K562 (cell line): ENCODE data around the gene MPST. TPM values are rescaled to one million over a fixed set of nuclear protein-coding genes. Genes with fewer than 3 reads are reported as not detected.

Experiments used
- ATAC-seq: fragments of 200-7000 bp; cut with Tn5 transposase; 3 replicates; pipeline ENCODE4 v1.9.1; 2020; ENCODE audit warnings: moderate library complexity
- BruUV-seq: library from RNA; stranded (reverse); fragments of 400-500 nt; replicated peaks from 2 replicates; lab custom pipeline; 2021; lab: Mats Ljungman, UMichigan
- CTCF ChIA-PET: fragments of 300-600 bp; formaldehyde crosslinking; extraction: SDS; loops from one replicate; lab custom pipeline; 2021; ENCODE audit warnings: low intra/inter-chr PET ratio; lab: Yijun Ruan, JAX
- POLR2A ChIA-PET: fragments of 300-600, 350-650 bp; sonication (Branson Sonifier 250); formaldehyde crosslinking; extraction: SDS; loops from one replicate; lab custom pipeline; 2021; ENCODE audit warnings: antibody characterized with exemption, inconsistent platforms; lab: Yijun Ruan, JAX
- DNase-seq, 4 experiments: peaks; one replicate each; pipeline versions ENCODE4 v3.0.0 to v3.0.0-alpha.2; 2011 to 2018; ENCODE audit warnings: low spot score in 3 of 4, mixed read lengths in 3 of 4; ENCODE audit errors: extremely low read depth in 1 of 4
- FAIRE-seq: peaks from 2 replicates; lab custom pipeline; 2011; peaks lifted over from hg19 to GRCh38; lab: Jason Lieb, UNC
- H2AFZ ChIP-seq: 2 replicates; pipeline ENCODE4 v1.6.0; 2011; ENCODE audit warnings: low read depth, low read length, control low read depth, inconsistent platforms
- H3K27ac ChIP-seq: fragments of 200-600 bp; 3 replicates; pipeline ENCODE4 v1.8.0; 2011; ENCODE audit warnings: low read depth, mild to moderate bottlenecking, control low read depth, inconsistent platforms, low read length, moderate library complexity, mixed read lengths; ENCODE audit errors: extremely low read depth
- H3K27me3 ChIP-seq, 2 experiments: fragments of 300-600 bp in 1 of 2; 2 replicates in 1 of 2; 3 replicates in 1 of 2; pipeline versions ENCODE4 v1.6.0 to v1.8.0; 2011; ENCODE audit warnings: inconsistent platforms in 2 of 2, low read length in 2 of 2, mild to moderate bottlenecking in 1 of 2, mixed read lengths in 1 of 2, moderate library complexity in 1 of 2; ENCODE audit not compliant: control insufficient read depth in 2 of 2, insufficient read depth in 2 of 2
- H3K36me3 ChIP-seq: fragments of 300-600 bp; 3 replicates; pipeline ENCODE4 v1.8.0; 2011; ENCODE audit warnings: mild to moderate bottlenecking, low read length, inconsistent platforms; ENCODE audit not compliant: control insufficient read depth, insufficient read depth
- H3K4me1 ChIP-seq, 2 experiments: fragments of 200-600 bp in 1 of 2; replicated peaks in 1 of 2; 2 replicates in 1 of 2; 3 replicates in 1 of 2; pipeline versions ENCODE4 v1.5.1 to v1.8.0; 2011; ENCODE audit warnings: inconsistent platforms in 2 of 2, low read length in 2 of 2, mild to moderate bottlenecking in 1 of 2, mixed read lengths in 1 of 2, moderate library complexity in 1 of 2; ENCODE audit not compliant: control insufficient read depth in 2 of 2, insufficient read depth in 2 of 2
- H3K4me2 ChIP-seq: 2 replicates; pipeline ENCODE4 v1.6.1; 2011; ENCODE audit warnings: low read length, control low read depth, inconsistent platforms, mixed read lengths; ENCODE audit not compliant: insufficient read depth
- H3K4me3 ChIP-seq: fragments of 200-600 bp; sonication (generic), shearing (Covaris generic); 2 replicates; pipeline ENCODE4 v1.5.1; 2016; ENCODE audit warnings: control low read depth, inconsistent platforms
- H3K79me2 ChIP-seq: fragments of 200-600 bp; 3 replicates; pipeline ENCODE4 v1.8.0; 2011; ENCODE audit warnings: low read length, inconsistent platforms; ENCODE audit not compliant: control insufficient read depth, insufficient read depth
- H3K9ac ChIP-seq, 2 experiments: 2 replicates each; pipeline versions ENCODE4 v1.6.0 to v1.6.1; 2011; ENCODE audit warnings: low read depth in 2 of 2, low read length in 2 of 2, control low read depth in 1 of 2, inconsistent platforms in 1 of 2, mild to moderate bottlenecking in 1 of 2, mixed read lengths in 1 of 2; ENCODE audit not compliant: insufficient read depth in 1 of 2
- H3K9me1 ChIP-seq: one replicate; pipeline ENCODE4 v1.6.0; 2011; ENCODE audit warnings: inconsistent platforms, mild to moderate bottlenecking, low read length, moderate library complexity; ENCODE audit not compliant: control insufficient read depth, insufficient read depth
- H3K9me3 ChIP-seq: replicated peaks from 2 replicates; pipeline ENCODE4 v1.5.1; 2011; ENCODE audit warnings: low read depth, low read length, inconsistent platforms; ENCODE audit not compliant: control insufficient read depth, insufficient read depth
- H4K20me1 ChIP-seq: replicated peaks from 2 replicates; pipeline ENCODE4 v1.6.1; 2011; ENCODE audit warnings: low read length, inconsistent platforms, mixed read lengths; ENCODE audit not compliant: control insufficient read depth, insufficient read depth
- E2F8 ChIP-seq: fragments of 450-650 bp; IDR thresholded peaks from 2 replicates; pipeline ENCODE4 v1.7.1; 2018; ENCODE audit warnings: mild to moderate bottlenecking, low read depth; ENCODE audit not compliant: partially characterized antibody
- FOSL1 ChIP-seq: fragments of 200-800 bp; sonication (Bioruptor generic); conservative IDR thresholded peaks from 2 replicates; pipeline ENCODE4 v1.6.1; 2016; ENCODE audit warnings: missing genetic modification characterization, missing compliant biosample characterization
- HBP1 ChIP-seq: fragments of 450-650 bp; formaldehyde crosslinking; IDR thresholded peaks from 2 replicates; pipeline ENCODE4 v1.4.0; 2022; ENCODE audit warnings: missing genetic modification characterization
- JUND ChIP-seq, 2 experiments: IDR thresholded peaks; 2 replicates in 1 of 2; 3 replicates in 1 of 2; pipeline ENCODE4 v1.6.1; 2011; ENCODE audit warnings: borderline replicate concordance in 2 of 2, low read depth in 2 of 2, low read length in 2 of 2, improper control_type of control experiment in 1 of 2, missing biosample characterization in 1 of 2, missing genetic modification characterization in 1 of 2, missing genetic modification reagents in 1 of 2
- LEF1 ChIP-seq: fragments of 450-650 bp; IDR thresholded peaks from 2 replicates; pipeline ENCODE4 v1.6.1; 2016; ENCODE audit warnings: mild to moderate bottlenecking
- MAFF ChIP-seq: IDR thresholded peaks from 2 replicates; pipeline ENCODE4 v1.6.1; 2012; ENCODE audit warnings: low read length, improper control_type of control experiment
- NR2C1 ChIP-seq, 2 experiments: fragments of 450-650 bp; IDR thresholded peaks; 2 replicates each; pipeline ENCODE4 v1.6.1; 2017; ENCODE audit warnings: mild to moderate bottlenecking in 2 of 2, antibody characterized with exemption in 1 of 2, inconsistent platforms in 1 of 2, missing compliant biosample characterization in 1 of 2, missing genetic modification characterization in 1 of 2
- NUFIP1 ChIP-seq: fragments of 450-650 bp; IDR thresholded peaks from 2 replicates; pipeline ENCODE4 v1.6.1; 2018; ENCODE audit not compliant: partially characterized antibody
- OTX1 ChIP-seq: fragments of 450-650 bp; formaldehyde crosslinking; IDR thresholded peaks from 2 replicates; pipeline ENCODE4 v1.4.0; 2022; ENCODE audit warnings: mild to moderate bottlenecking
- PHF20 ChIP-seq: fragments of 450-650 bp; IDR thresholded peaks from 2 replicates; pipeline ENCODE4 v1.6.1; 2018; ENCODE audit not compliant: partially characterized antibody
- POLR2G ChIP-seq: fragments of 200-400 bp; formaldehyde crosslinking; IDR thresholded peaks from 2 replicates; pipeline ENCODE4 v1.6.1; 2017; ENCODE audit warnings: low read depth, mild to moderate bottlenecking, antibody characterized with exemption, low read length, moderate library complexity
- POLR3A ChIP-seq: IDR thresholded peaks from 2 replicates; pipeline ENCODE4 v1.6.1; 2011; ENCODE audit warnings: borderline replicate concordance, mild to moderate bottlenecking, moderate library complexity; ENCODE audit not compliant: insufficient read length, insufficient read depth; ENCODE audit errors: extremely low read depth
- SIRT6 ChIP-seq: IDR thresholded peaks from one replicate; pipeline ENCODE4 v1.6.1; 2012; ENCODE audit warnings: low read depth, mild to moderate bottlenecking, control low read depth, inconsistent platforms, low read length, moderate library complexity
- WGBS: fragments of 100-300 bp; shearing (Covaris generic); methylation state at CpG from one replicate; pipeline ENCODE4 v1.1.6; 2016; ENCODE audit warnings: low coverage, mixed read lengths; ENCODE audit not compliant: insufficient coverage; ENCODE audit errors: missing lambda C conversion rate; 5-methylcytosine and 5-hydroxymethylcytosine counted together
- in situ Hi-C: fragments of 300-500 bp; cut with MboI; formaldehyde crosslinking; loops from 4 replicates; pipeline ENCODE4 v1.15.0; 2018; ENCODE audit warnings: inconsistent platforms, mixed read lengths
- intact Hi-C: fragments of 100-400 bp; cut with micrococcal nuclease; formaldehyde crosslinking; loops from 2 replicates; pipeline ENCODE4 v1.14.2; 2022
- polyA plus RNA-seq, 8 experiments: library from polyadenylated mRNA; depleted of rRNA in 4 of 8; stranded (reverse) in 5 of 8; unstranded in 3 of 8; fragments of >200 nt; fragmentation: Nextera tagmentation in 2 of 8; fragmentation: Illumina TruSeq in 1 of 8; extraction: Ambion mirVana in 2 of 8; extraction: Trizol in 1 of 8; gene quantifications; 2 replicates each; pipeline versions ENCODE4 v1.2.1 to v1.2.3, GENCODE V29; 2011 to 2014; ENCODE audit warnings: inconsistent platforms in 1 of 8, missing spikeins in 1 of 8
- total RNA-seq, 7 experiments: library from RNA; depleted of rRNA in 6 of 7; stranded (reverse); fragments of >200 nt in 6 of 7; fragmentation: Illumina TruSeq in 2 of 7; extraction: Trizol in 2 of 7; gene quantifications; 2 replicates each; pipeline versions ENCODE4 v1.2.1 to v1.2.3, GENCODE V29; 2011 to 2021; ENCODE audit warnings: low replicate concordance in 1 of 7
- TF ChIP-seq, protein P1 (sequence below): fragments of 250-450 bp; sonication (Bioruptor Pico); IDR thresholded peaks from 2 replicates; pipeline ENCODE4 v1.4.0; 2020; ENCODE audit warnings: mild to moderate bottlenecking

Gene MPST
- total and polyA plus RNA-seq, 9 of the 15 experiments (the other 6 are each of a cell fraction or from before 2014, with no cell fraction given): 0.65 to 104 (median 24.3) TPM

GRCh38 chr22:37069719-37070118, 50.2 kb downstream of the MPST start:
- in situ Hi-C loops: no loop called here
- ATAC-seq: no peak
- ChIA-PET POLR2A (no interaction called here), CTCF (no interaction called here)
- H3K4me1 ChIP-seq: no peaks in the 10 kb centered on the region
- no peaks in the 10 kb centered on the region for H3K9me1 ChIP-seq
- no peak overlapping the region for H2AFZ ChIP-seq
- no peak overlapping the region for H3K4me2 ChIP-seq
- no peaks in the 10 kb centered on the region; the same call in 1 of the 2 replicates for H3K9me3 ChIP-seq
- no peak for DNase-seq
- no peaks in the 10 kb centered on the region for H3K79me2 ChIP-seq
- H3K9ac ChIP-seq: no peak overlapping the region
- intact Hi-C loops: no loop called here
- no peaks in the 10 kb centered on the region for H4K20me1 ChIP-seq
- FAIRE-seq: no peak
- WGBS: 2% methylated on average over 9 of the region's 9 CpGs
- no TSS peak for BruUV-seq
- H3K4me3 ChIP-seq: no peak overlapping the region
- TF ChIP-seq E2F8 (no peak), NUFIP1 (no peak), OTX1 (CRISPR knock-in tag) (no peak), LEF1 (no peak), POLR2G (no peak), FOSL1 (no peak), POLR3A (no peak), MAFF (no peak), NR2C1 (IDR thresholded peaks at IDR 0.05) (no peak), NR2C1 (tag; IDR thresholded peaks at IDR 0.05) (no peak), SIRT6 (no peak), JUND (IDR thresholded peaks at IDR 0.05; ENCODE audit: borderline replicate concordance, low read depth, low read length) (no peak), JUND (tag; IDR thresholded peaks at IDR 0.05; ENCODE audit: borderline replicate concordance, low read depth, low read length) (no peak), PHF20 (no peak), HBP1 (CRISPR knock-in tag) (no peak)
- TF ChIP-seq, protein P1, sequence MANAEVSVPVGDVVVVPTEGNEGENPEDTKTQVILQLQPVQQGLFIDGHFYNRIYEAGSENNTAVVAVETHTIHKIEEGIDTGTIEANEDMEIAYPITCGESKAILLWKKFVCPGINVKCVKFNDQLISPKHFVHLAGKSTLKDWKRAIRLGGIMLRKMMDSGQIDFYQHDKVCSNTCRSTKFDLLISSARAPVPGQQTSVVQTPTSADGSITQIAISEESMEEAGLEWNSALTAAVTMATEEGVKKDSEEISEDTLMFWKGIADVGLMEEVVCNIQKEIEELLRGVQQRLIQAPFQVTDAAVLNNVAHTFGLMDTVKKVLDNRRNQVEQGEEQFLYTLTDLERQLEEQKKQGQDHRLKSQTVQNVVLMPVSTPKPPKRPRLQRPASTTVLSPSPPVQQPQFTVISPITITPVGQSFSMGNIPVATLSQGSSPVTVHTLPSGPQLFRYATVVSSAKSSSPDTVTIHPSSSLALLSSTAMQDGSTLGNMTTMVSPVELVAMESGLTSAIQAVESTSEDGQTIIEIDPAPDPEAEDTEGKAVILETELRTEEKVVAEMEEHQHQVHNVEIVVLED (CRISPR knock-in tag): no peak
- no peaks in the 10 kb centered on the region for H3K36me3 ChIP-seq
- H3K27ac ChIP-seq: no peak overlapping the region
- peaks cover 0 to 44% of the 10 kb centered on the region in 2 experiments; a peak in 4 of 5 replicates for H3K27me3 ChIP-seq
